SK-N-SH treated with all-trans-retinoic acid at 6 μM for 48 hours (cell line): ENCODE data around the gene SLC6A5.

Source experiments
- ATAC-seq: fragments of 200-7000 bp; cut with Tn5 transposase; 3 replicates; pipeline ENCODE4 v1.9.1; 2020; ENCODE audit warnings: mild to moderate bottlenecking, moderate library complexity
- ARNTL ChIP-seq: fragments of 450-650 bp; formaldehyde crosslinking; IDR thresholded peaks from 2 replicates; pipeline ENCODE4 v1.5.0; 2020; ENCODE audit warnings: low read depth, mild to moderate bottlenecking, moderate library complexity, borderline replicate concordance
- BACH2 ChIP-seq: fragments of 250-450 bp; sonication (Bioruptor Pico); IDR thresholded peaks from 2 replicates; pipeline ENCODE4 v1.9.0; 2021; ENCODE audit warnings: mild to moderate bottlenecking, borderline replicate concordance
- CREB5 ChIP-seq: fragments of 250-450 bp; sonication (Bioruptor Pico); IDR thresholded peaks from 2 replicates; pipeline ENCODE4 v1.5.1; 2020; ENCODE audit warnings: low read depth, mild to moderate bottlenecking, moderate library complexity
- CSDC2 ChIP-seq: fragments of 250-450 bp; sonication (Bioruptor Pico); IDR thresholded peaks from 2 replicates; pipeline ENCODE4 v1.5.0; 2020; ENCODE audit warnings: mild to moderate bottlenecking, moderate library complexity
- CSRNP3 ChIP-seq: fragments of 250-450 bp; sonication (Bioruptor Pico); IDR thresholded peaks from 2 replicates; pipeline ENCODE4 v1.5.1; 2021; ENCODE audit warnings: mild to moderate bottlenecking, moderate library complexity
- ESRRG ChIP-seq: fragments of 250-450 bp; sonication (Bioruptor Pico); IDR thresholded peaks from 2 replicates; pipeline ENCODE4 v1.6.1; 2021; ENCODE audit warnings: mild to moderate bottlenecking
- GLIS3 ChIP-seq: fragments of 250-450 bp; sonication (Bioruptor Pico); IDR thresholded peaks from 2 replicates; pipeline ENCODE4 v1.5.0; 2020; ENCODE audit warnings: mild to moderate bottlenecking, moderate library complexity
- ISL1 ChIP-seq: fragments of 250-450 bp; sonication (Bioruptor Pico); IDR thresholded peaks from 2 replicates; pipeline ENCODE4 v2.1.2; 2022; ENCODE audit warnings: mild to moderate bottlenecking, moderate library complexity
- OSR1 ChIP-seq: fragments of 250-450 bp; sonication (Bioruptor Pico); IDR thresholded peaks from 2 replicates; pipeline ENCODE4 v1.8.0; 2022; ENCODE audit warnings: moderate library complexity, mild to moderate bottlenecking, inconsistent platforms
- PATZ1 ChIP-seq: fragments of 250-450 bp; sonication (Bioruptor Pico); IDR thresholded peaks from 2 replicates; pipeline ENCODE4 v1.8.0; 2020; ENCODE audit warnings: mild to moderate bottlenecking, moderate library complexity, borderline replicate concordance
- POU6F1 ChIP-seq: fragments of 250-450 bp; sonication (Bioruptor Pico); IDR thresholded peaks from 2 replicates; pipeline ENCODE4 v1.8.0; 2021; ENCODE audit warnings: low read depth, mild to moderate bottlenecking, moderate library complexity, borderline replicate concordance
- PPARA ChIP-seq: fragments of 250-450 bp; sonication (Bioruptor Pico); IDR thresholded peaks from 2 replicates; pipeline ENCODE4 v1.5.0; 2020; ENCODE audit warnings: mild to moderate bottlenecking, borderline replicate concordance
- RARB ChIP-seq: fragments of 250-450 bp; sonication (Bioruptor Pico); IDR thresholded peaks from 2 replicates; pipeline ENCODE4 v1.8.0; 2021; ENCODE audit warnings: mild to moderate bottlenecking, moderate library complexity
- TCF4 ChIP-seq: fragments of 250-450 bp; sonication (Bioruptor Pico); IDR thresholded peaks from 2 replicates; pipeline ENCODE4 v1.8.0; 2021; ENCODE audit warnings: mild to moderate bottlenecking, moderate library complexity, borderline replicate concordance
- TSHZ2 ChIP-seq: fragments of 250-450 bp; sonication (Bioruptor Pico); IDR thresholded peaks from 2 replicates; pipeline ENCODE4 v1.5.0; 2020; ENCODE audit warnings: mild to moderate bottlenecking, moderate library complexity
- ZC3H10 ChIP-seq: fragments of 250-450 bp; sonication (Bioruptor Pico); IDR thresholded peaks from 2 replicates; pipeline ENCODE4 v1.5.1; 2021; ENCODE audit warnings: mild to moderate bottlenecking, moderate library complexity
- ZFP3 ChIP-seq: fragments of 250-450 bp; sonication (Bioruptor Pico); IDR thresholded peaks from 2 replicates; pipeline ENCODE4 v1.5.0; 2020; ENCODE audit warnings: mild to moderate bottlenecking, moderate library complexity
- ZFP30 ChIP-seq: fragments of 450-650 bp; formaldehyde crosslinking; IDR thresholded peaks from 2 replicates; pipeline ENCODE4 v1.5.0; 2022; ENCODE audit warnings: mild to moderate bottlenecking, moderate library complexity
- ZNF565 ChIP-seq: fragments of 450-650 bp; formaldehyde crosslinking; conservative IDR thresholded peaks from 2 replicates; pipeline ENCODE4 v1.5.0; 2020; ENCODE audit warnings: low read depth, mild to moderate bottlenecking, moderate library complexity
- ZNF70 ChIP-seq: fragments of 450-650 bp; formaldehyde crosslinking; IDR thresholded peaks from 2 replicates; pipeline ENCODE4 v1.5.0; 2020; ENCODE audit warnings: mild to moderate bottlenecking, moderate library complexity
- ZNF8 ChIP-seq: fragments of 450-650 bp; formaldehyde crosslinking; IDR thresholded peaks from 2 replicates; pipeline ENCODE4 v1.5.0; 2020; ENCODE audit warnings: mild to moderate bottlenecking, moderate library complexity

SLC6A5 gene

GRCh38 chr11:20592741-20593140, 6.7 kb upstream of the SLC6A5 start:
- TF ChIP-seq GLIS3 (CRISPR knock-in tag) (no peak), ZFP30 (CRISPR knock-in tag) (no peak), ZNF565 (CRISPR knock-in tag) (no peak), ESRRG (CRISPR knock-in tag) (no peak), RARB (CRISPR knock-in tag) (no peak), TSHZ2 (no peak), BACH2 (CRISPR knock-in tag) (no peak), ZC3H10 (CRISPR knock-in tag) (no peak), ZNF70 (CRISPR knock-in tag) (no peak), PPARA (CRISPR knock-in tag) (no peak), ARNTL (CRISPR knock-in tag) (no peak), PATZ1 (no peak), CSDC2 (CRISPR knock-in tag) (no peak), TCF4 (CRISPR knock-in tag) (no peak), ZFP3 (CRISPR knock-in tag) (no peak), CSRNP3 (CRISPR knock-in tag) (no peak), POU6F1 (CRISPR knock-in tag) (no peak), OSR1 (CRISPR knock-in tag) (no peak)

GRCh38 chr11:20594274-20595061, 4.9 kb upstream of the SLC6A5 start:
- ATAC-seq: no peak
- no peak for TF ChIP-seq ZC3H10 (CRISPR knock-in tag)
- no peak for TF ChIP-seq CSDC2 (CRISPR knock-in tag)
- no peak for TF ChIP-seq ESRRG (CRISPR knock-in tag)
- TF ChIP-seq TSHZ2: peak; percentile 87
- no peak for TF ChIP-seq ZFP3 (CRISPR knock-in tag)
- 0 out of 2 replicates have a peak, but pooled peaks have one; percentile 56 for TF ChIP-seq CREB5
- TF ChIP-seq TCF4 (CRISPR knock-in tag): peak; percentile 87; the same call in 1 of the 2 replicates
- no peak for TF ChIP-seq ZNF8 (CRISPR knock-in tag)
- TF ChIP-seq ARNTL (CRISPR knock-in tag): no peak
- no peak for TF ChIP-seq ZNF565 (CRISPR knock-in tag)
- peak; percentile 81 for TF ChIP-seq ISL1
- peak; percentile 79; the same call in 1 of the 2 replicates for TF ChIP-seq CSRNP3 (CRISPR knock-in tag)
- peak; percentile 35; the same call in 1 of the 2 replicates for TF ChIP-seq BACH2 (CRISPR knock-in tag)
- TF ChIP-seq PATZ1: no peak
- TF ChIP-seq GLIS3 (CRISPR knock-in tag): no peak
- TF ChIP-seq PPARA (CRISPR knock-in tag): no peak
- no peak for TF ChIP-seq OSR1 (CRISPR knock-in tag)

More at GRCh38 chr11:20592741-20593140, 6.7 kb upstream of the SLC6A5 start:
- no peak for ATAC-seq
